ENCODE data around the gene CTCFL.

Gene CTCFL

GRCh38 chr20:57468523-57469417 is 56.2 kb downstream of the CTCFL start:
- H3K4me3 Mint-ChIP-seq = no peak overlapping the region
- no peaks in the 10 kb centered on the region for H3K36me3 Mint-ChIP-seq (ENCODE audit: low read depth)
- H3K4me1 Mint-ChIP-seq (ENCODE audit: low read depth) = peaks cover 7% of the 10 kb centered on the region
- peaks cover 7% of the 10 kb centered on the region for H3K27me3 Mint-ChIP-seq (ENCODE audit: low read depth)
- no peak overlapping the region for H3K27ac Mint-ChIP-seq
- H3K9me3 Mint-ChIP-seq = no peaks in the 10 kb centered on the region

DNA sequence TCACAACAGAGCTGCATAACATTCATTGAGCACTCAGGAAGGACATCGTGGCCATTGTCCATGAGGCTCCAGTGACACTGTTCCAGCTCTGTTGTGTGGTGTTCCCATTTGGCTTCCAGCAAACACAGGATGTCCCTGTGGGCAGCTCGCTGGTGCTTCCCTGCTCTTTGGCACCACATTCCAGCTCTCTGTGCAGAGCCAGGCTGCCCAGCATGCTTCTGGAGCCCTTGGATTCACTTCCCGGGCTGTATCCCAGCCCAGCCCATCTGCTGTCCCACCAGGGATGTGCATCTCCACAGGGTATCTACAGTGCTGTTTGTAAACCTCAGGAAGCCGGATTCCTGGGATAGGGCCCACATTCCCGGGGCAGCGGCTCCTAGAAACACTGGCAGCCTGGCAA is 57.2 kb downstream of the CTCFL start:
- Mint-ChIP-seq H3K36me3 (ENCODE audit: low read depth) (no peaks in the 10 kb centered on the region), H3K9me3 (no peaks in the 10 kb centered on the region), H3K27ac (no peak overlapping the region)

GRCh38 chr20:57465943-57466342 is 59.0 kb downstream of the CTCFL start:
- Mint-ChIP-seq H3K4me3 (no peak overlapping the region), H3K36me3 (ENCODE audit: low read depth) (no peaks in the 10 kb centered on the region), H3K4me1 (ENCODE audit: low read depth) (no peaks in the 10 kb centered on the region), H3K27ac (no peak overlapping the region), H3K27me3 (ENCODE audit: low read depth) (peaks cover 13% of the 10 kb centered on the region), H3K9me3 (no peaks in the 10 kb centered on the region)

More for the DNA sequence above, 57.2 kb downstream of the CTCFL start:
- Mint-ChIP-seq H3K4me1 (ENCODE audit: low read depth) (peaks cover 1% of the 10 kb centered on the region), H3K27me3 (ENCODE audit: low read depth) (peaks cover 14% of the 10 kb centered on the region), H3K4me3 (no peak overlapping the region)

GRCh38 chr20:57465486-57465885 is 59.5 kb downstream of the CTCFL start:
- no peaks in the 10 kb centered on the region for H3K9me3 Mint-ChIP-seq
- no peak overlapping the region for H3K27ac Mint-ChIP-seq
- H3K4me3 Mint-ChIP-seq = no peak overlapping the region
- no peaks in the 10 kb centered on the region for H3K4me1 Mint-ChIP-seq (ENCODE audit: low read depth)
- H3K27me3 Mint-ChIP-seq (ENCODE audit: low read depth) = peaks cover 8% of the 10 kb centered on the region
- H3K36me3 Mint-ChIP-seq (ENCODE audit: low read depth) = no peaks in the 10 kb centered on the region

DNA sequence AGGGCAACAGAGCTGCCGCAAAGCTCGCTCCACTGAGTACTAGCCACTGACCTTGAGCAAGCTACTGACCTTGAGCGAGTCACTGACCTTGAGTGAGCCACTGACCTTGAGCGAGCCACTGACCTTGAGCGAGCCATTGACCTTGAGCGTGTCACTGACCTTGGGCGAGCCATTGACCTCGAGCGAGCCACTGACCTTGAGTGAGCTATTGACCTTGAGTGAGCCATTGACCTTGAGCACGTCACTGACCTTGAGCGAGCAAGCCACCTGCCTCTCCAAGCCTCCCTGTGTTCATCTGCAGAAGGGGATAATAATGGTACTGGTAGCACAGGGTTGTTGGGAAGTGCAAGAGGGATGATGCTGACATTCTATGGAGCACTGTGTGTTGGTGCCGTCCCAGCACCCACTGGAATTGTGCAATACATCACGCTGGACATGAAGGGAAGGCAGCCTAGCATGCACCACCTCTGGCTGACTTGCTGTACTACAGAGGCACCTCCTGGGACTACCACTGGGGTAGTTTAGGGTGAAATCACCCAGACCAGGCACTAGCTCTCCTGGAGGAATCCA is 60.2 kb downstream of the CTCFL start:
- no peaks in the 10 kb centered on the region for H3K36me3 Mint-ChIP-seq (ENCODE audit: low read depth)
- H3K4me3 Mint-ChIP-seq = no peak overlapping the region
- H3K9me3 Mint-ChIP-seq = no peaks in the 10 kb centered on the region
- peaks cover 7% of the 10 kb centered on the region for H3K27me3 Mint-ChIP-seq (ENCODE audit: low read depth)
- no peak overlapping the region for H3K27ac Mint-ChIP-seq
- no peaks in the 10 kb centered on the region for H3K4me1 Mint-ChIP-seq (ENCODE audit: low read depth)

GRCh38 chr20:57462781-57463180 is 62.2 kb downstream of the CTCFL start:
- H3K36me3 Mint-ChIP-seq (ENCODE audit: low read depth) = no peaks in the 10 kb centered on the region
- H3K27ac Mint-ChIP-seq = no peak overlapping the region
- H3K27me3 Mint-ChIP-seq (ENCODE audit: low read depth) = peaks cover 7% of the 10 kb centered on the region
- H3K4me3 Mint-ChIP-seq = no peak overlapping the region
- no peaks in the 10 kb centered on the region for H3K9me3 Mint-ChIP-seq
- H3K4me1 Mint-ChIP-seq (ENCODE audit: low read depth) = no peaks in the 10 kb centered on the region

DNA sequence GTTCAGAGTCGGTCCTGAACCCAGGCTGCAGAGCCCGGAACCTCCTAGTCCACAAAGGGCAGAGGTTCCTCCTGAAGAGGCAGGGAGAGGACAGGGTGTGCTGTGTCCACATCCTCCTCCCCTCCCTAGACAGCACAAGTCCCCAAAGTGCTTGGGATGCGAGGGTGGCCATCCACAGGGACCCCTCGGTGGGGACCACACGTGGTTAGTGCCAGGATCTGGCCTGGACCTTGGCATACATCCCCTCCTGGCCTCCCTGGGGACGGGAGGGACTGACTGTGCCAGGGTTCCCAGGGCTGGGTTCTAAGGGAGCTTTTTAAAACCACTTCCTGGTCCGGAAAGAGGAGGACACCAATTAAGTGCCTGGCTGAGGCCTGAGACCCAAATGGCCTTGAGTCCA is 63.2 kb downstream of the CTCFL start:
- no peaks in the 10 kb centered on the region for H3K4me1 Mint-ChIP-seq (ENCODE audit: low read depth)
- no peaks in the 10 kb centered on the region for H3K9me3 Mint-ChIP-seq
- H3K4me3 Mint-ChIP-seq = no peak overlapping the region
- H3K27ac Mint-ChIP-seq = no peak overlapping the region
- peaks cover 7% of the 10 kb centered on the region for H3K27me3 Mint-ChIP-seq (ENCODE audit: low read depth)
- H3K36me3 Mint-ChIP-seq (ENCODE audit: low read depth) = no peaks in the 10 kb centered on the region

GRCh38 chr20:57460781-57461465 is 64.0 kb downstream of the CTCFL start:
- no peaks in the 10 kb centered on the region for H3K9me3 Mint-ChIP-seq
- no peak overlapping the region for H3K4me3 Mint-ChIP-seq
- no peaks in the 10 kb centered on the region for H3K36me3 Mint-ChIP-seq (ENCODE audit: low read depth)
- no peak overlapping the region for H3K27ac Mint-ChIP-seq
- peaks cover 12% of the 10 kb centered on the region for H3K27me3 Mint-ChIP-seq (ENCODE audit: low read depth)
- no peaks in the 10 kb centered on the region for H3K4me1 Mint-ChIP-seq (ENCODE audit: low read depth)

DNA sequence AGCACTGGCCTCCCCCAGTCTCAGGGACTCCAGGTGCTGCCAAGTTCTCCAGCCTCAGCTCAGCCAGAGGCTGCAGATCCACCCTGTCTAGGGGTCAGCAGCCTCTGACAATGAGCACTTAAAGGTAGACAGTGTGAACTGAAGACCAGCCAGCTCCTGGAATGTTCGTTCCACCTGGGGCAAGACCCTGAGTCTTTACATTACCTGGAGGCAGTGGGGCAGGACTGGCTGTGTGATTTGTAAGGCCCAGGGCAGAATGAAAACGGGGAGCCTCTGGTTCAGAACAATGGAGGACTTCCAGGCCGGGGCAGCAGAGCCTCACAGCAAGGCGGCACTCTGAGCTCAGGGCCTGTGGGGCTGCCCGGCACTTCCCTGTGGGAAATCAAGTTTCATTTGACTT is 65.0 kb downstream of the CTCFL start:
- Mint-ChIP-seq H3K9me3 (no peaks in the 10 kb centered on the region), H3K27me3 (ENCODE audit: low read depth) (peaks cover 12% of the 10 kb centered on the region), H3K4me3 (no peak overlapping the region)

GRCh38 chr20:57459278-57459677 is 65.7 kb downstream of the CTCFL start:
- Mint-ChIP-seq H3K4me3 (no peak overlapping the region), H3K36me3 (ENCODE audit: low read depth) (no peaks in the 10 kb centered on the region), H3K9me3 (no peaks in the 10 kb centered on the region), H3K27me3 (ENCODE audit: low read depth) (peaks cover 16% of the 10 kb centered on the region), H3K27ac (no peak overlapping the region), H3K4me1 (ENCODE audit: low read depth) (no peaks in the 10 kb centered on the region)

More for the DNA sequence above, 65.0 kb downstream of the CTCFL start:
- no peaks in the 10 kb centered on the region for H3K4me1 Mint-ChIP-seq (ENCODE audit: low read depth)
- no peaks in the 10 kb centered on the region for H3K36me3 Mint-ChIP-seq (ENCODE audit: low read depth)
- no peak overlapping the region for H3K27ac Mint-ChIP-seq

GRCh38 chr20:57458400-57459160 is 66.4 kb downstream of the CTCFL start:
- Mint-ChIP-seq H3K36me3 (ENCODE audit: low read depth) (no peaks in the 10 kb centered on the region), H3K4me3 (no peak overlapping the region), H3K27ac (no peak overlapping the region)

DNA sequence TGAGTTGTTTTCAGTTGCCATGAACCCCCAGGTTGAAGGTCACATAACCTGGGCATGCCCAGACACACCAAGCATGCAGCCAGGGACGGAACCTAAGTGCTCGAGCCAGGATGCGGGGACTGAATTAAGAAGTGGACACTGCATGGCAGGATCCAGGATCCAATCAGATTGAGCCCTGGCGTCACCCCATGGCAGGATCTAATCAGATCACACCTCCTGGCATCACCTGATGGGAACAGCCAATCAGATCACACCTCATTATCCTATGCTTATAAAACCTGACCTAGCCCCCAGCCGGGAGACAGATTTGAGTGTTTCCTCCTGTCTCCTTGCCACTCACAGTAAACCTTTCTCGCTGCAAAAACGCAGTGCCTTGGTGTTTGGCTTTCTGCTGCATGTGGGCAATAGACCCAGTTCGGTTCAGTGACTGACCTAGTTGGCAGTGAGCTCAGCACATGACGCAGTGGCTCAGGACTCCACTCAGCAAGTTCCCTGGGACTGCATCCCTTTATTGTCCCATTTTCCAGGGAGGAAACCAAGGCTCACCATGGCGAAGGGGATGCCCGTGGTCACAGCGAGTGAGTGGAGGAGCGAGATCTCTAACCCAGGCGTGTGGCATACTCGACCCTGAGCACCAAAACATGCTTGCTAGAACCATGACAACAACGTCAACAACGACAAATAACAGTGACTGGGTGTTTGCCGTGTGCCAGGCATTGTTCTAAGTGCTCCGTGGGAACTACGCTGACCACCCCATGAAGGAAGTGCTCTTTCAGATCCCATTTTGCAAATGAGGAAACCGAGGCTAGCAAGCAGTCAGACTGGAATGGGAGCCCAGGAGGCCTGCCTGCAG is 67.5 kb downstream of the CTCFL start:
- Mint-ChIP-seq H3K36me3 (ENCODE audit: low read depth) (no peaks in the 10 kb centered on the region), H3K27ac (no peak overlapping the region), H3K4me3 (no peak overlapping the region), H3K4me1 (ENCODE audit: low read depth) (no peaks in the 10 kb centered on the region), H3K9me3 (no peaks in the 10 kb centered on the region), H3K27me3 (ENCODE audit: low read depth) (peaks cover 15% of the 10 kb centered on the region)

More at GRCh38 chr20:57458400-57459160, 66.4 kb downstream of the CTCFL start:
- Mint-ChIP-seq H3K27me3 (ENCODE audit: low read depth) (peaks cover 21% of the 10 kb centered on the region), H3K9me3 (no peaks in the 10 kb centered on the region), H3K4me1 (ENCODE audit: low read depth) (no peaks in the 10 kb centered on the region)

DNA sequence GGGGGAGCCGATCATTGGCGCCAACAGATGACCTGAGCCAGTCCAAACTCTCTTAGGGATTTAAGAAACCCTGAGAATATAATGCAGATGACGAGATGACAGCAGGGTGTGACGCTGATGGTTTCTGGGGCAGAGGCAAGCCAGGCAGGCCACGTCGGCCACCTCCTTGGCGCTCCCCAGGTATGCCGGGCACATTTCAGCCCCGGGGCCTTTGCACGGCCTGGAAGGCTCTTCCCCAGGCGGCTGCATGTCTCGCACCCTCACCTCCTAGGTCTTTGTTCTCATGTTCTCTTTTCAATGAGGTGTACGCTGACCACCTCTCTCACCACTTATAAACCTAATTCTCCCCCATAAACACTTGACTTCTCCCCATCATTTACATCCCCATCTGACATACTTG is 68.8 kb downstream of the CTCFL start:
- H3K27ac Mint-ChIP-seq = no peak overlapping the region
- H3K4me1 Mint-ChIP-seq (ENCODE audit: low read depth) = peaks cover 8% of the 10 kb centered on the region
- no peaks in the 10 kb centered on the region for H3K9me3 Mint-ChIP-seq
- H3K36me3 Mint-ChIP-seq (ENCODE audit: low read depth) = no peaks in the 10 kb centered on the region
- no peak overlapping the region for H3K4me3 Mint-ChIP-seq
- peaks cover 15% of the 10 kb centered on the region for H3K27me3 Mint-ChIP-seq (ENCODE audit: low read depth)

Data from T-helper 1 cell treated with Interleukin-12 subunit alpha and Interleukin-12 subunit beta and Interleukin-4 antibody, amounts not matched to agents 30 μg/mL and 1 μg/mL, for 36 hours (primary cell).